Fibroblast of the aortic adventitia (primary cell): ENCODE results near the gene OR6C70. TPM values are rescaled to one million over a fixed set of nuclear protein-coding genes. Genes with fewer than 3 reads are reported as not detected.
"Not testable (repeated sequence)": the region's sequence is repeated elsewhere in the genome, so short reads cannot be mapped to it uniquely, and the experiment has no call there.

Experiments used
- DNase-seq: peaks from one replicate; pipeline ENCODE4 v3.0.0-alpha.2; 2010; ENCODE audit warnings: low read depth
- H3K4me3 ChIP-seq: 2 replicates; pipeline ENCODE4 v1.5.1; 2011; ENCODE audit warnings: low read depth, mild to moderate bottlenecking, control low read depth, low read length, moderate library complexity
- total RNA-seq: library from RNA; depleted of rRNA; stranded (reverse); fragments of >200 nt; gene quantifications from 2 replicates; pipeline ENCODE4 v1.2.3, GENCODE V29; 2012; ENCODE audit warnings: low replicate concordance
- TF ChIP-seq, protein P1 (sequence below): IDR thresholded peaks from 2 replicates; pipeline ENCODE4 v1.5.1; 2011; ENCODE audit warnings: mild to moderate bottlenecking, low read length, control low read depth, inconsistent platforms; ENCODE audit not compliant: insufficient read depth

The OR6C70 gene
- total RNA-seq, 1 donor: not detected

DNA sequence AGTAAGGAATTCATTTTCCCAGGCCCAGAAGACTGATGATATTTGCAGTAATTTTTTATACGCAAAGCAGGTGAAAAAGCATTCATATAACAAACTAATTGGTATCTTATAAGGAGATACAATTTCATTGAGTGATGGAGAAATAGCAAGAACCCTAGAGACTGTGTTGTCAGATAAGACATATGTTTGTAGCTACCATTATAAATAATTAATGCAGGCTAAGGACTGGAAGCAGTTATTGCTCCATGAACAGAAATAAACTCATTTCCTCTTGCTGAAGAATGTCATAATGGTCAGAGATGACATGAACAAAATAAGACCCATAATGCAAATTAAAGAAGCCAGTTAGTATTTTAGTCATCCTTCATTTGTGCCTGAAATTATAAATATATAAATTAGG is 24.6 kb downstream of the OR6C70 start:
- no peak overlapping the region for H3K4me3 ChIP-seq
- TF ChIP-seq, protein P1, sequence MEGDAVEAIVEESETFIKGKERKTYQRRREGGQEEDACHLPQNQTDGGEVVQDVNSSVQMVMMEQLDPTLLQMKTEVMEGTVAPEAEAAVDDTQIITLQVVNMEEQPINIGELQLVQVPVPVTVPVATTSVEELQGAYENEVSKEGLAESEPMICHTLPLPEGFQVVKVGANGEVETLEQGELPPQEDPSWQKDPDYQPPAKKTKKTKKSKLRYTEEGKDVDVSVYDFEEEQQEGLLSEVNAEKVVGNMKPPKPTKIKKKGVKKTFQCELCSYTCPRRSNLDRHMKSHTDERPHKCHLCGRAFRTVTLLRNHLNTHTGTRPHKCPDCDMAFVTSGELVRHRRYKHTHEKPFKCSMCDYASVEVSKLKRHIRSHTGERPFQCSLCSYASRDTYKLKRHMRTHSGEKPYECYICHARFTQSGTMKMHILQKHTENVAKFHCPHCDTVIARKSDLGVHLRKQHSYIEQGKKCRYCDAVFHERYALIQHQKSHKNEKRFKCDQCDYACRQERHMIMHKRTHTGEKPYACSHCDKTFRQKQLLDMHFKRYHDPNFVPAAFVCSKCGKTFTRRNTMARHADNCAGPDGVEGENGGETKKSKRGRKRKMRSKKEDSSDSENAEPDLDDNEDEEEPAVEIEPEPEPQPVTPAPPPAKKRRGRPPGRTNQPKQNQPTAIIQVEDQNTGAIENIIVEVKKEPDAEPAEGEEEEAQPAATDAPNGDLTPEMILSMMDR: no peak
- DNase-seq: no peak

DNA sequence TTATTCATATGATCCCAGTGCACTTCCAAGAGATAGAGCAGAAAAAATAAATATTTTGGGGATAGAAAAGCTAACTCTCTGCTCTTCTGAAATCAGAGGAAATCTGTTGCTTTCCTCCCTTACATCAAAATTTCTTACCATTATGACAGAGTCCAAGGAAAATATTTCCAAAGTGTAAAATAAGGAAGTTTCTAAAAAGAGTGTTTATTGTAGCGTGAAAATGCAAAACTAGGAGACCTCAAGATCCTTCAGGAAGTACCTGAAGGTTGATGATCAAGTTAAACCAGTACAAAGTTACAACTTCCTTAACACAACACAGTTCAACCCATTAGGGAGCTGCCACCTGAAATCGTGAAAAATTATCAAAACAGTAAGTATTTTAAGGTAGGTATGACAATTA is 26.2 kb downstream of the OR6C70 start, which contains the start of gene OR6C2:
TSS of gene OR6C2 (plus strand) at position 301 of the 400 bp plus-strand sequence. CDS start 8,138 bp downstream, outside the sequence.
- TF ChIP-seq, protein P1: no peak
- H3K4me3 ChIP-seq: no peak within 1 kb of the TSS
- DNase-seq: no peak

DNA sequence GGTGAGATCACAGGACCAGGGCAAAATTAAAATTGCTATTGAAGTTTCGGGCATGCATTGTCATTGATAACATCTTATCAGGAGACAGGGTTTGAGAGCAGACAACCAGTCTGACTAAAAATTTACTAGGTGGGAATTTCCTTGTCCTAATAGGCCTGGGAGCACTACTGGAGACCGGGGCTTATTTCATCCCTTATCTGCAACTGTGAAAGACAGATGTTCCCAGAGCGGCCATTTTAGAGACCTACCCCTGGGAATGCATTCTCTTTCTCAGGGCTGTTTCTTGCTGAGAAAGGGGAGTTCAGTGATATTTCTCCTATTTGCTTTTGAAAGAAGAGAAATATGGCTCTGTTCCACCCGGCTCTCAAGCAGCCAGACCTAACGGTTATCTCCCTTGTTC is 28.7 kb downstream of the OR6C70 start:
- not testable (repeated sequence) for DNase-seq, H3K4me3 ChIP-seq

DNA sequence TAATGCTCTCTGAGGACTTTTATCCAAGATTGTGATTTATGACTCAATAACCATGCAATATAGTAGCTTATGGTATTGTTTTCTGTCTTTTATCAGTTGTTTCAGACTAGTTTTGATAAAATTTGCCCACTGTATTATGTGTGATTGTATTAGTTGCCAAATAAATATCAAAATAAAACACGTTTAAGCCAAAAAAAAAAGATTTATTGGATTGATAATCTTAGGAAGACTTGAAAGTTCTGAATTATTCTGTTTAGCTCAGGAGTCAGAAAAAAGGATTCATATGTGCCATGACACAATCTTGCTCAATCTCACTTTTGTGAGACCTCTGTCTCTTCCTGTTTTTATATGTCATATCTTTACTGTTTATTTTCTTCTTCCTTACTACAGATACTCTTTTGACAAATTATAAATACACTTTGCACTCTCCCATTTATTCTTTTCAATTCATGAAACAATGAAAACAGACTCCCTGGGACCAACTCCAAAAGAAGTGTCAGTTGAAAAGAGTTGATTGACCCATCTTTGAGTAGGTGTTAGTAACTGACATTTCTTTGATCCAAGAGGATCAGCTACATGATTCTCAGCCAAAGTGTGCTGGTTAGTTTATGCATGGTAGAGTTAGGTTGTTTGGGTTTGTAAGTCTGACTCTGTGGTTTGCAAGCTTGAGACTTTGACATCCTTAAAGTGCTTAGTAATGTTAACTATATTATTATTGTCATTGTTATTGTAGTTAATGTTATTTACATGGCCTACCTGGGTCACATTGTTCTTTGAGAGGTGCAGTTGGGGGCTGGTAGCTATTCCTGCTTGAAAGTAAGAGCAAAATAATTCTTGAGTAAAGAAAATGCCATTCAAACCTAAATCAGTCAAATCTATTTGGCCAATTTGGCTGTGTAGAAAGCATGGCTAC is 41.4 kb downstream of the OR6C70 start:
- no peak for DNase-seq
- TF ChIP-seq, protein P1: no peak
- H3K4me3 ChIP-seq: no peak overlapping the region

DNA sequence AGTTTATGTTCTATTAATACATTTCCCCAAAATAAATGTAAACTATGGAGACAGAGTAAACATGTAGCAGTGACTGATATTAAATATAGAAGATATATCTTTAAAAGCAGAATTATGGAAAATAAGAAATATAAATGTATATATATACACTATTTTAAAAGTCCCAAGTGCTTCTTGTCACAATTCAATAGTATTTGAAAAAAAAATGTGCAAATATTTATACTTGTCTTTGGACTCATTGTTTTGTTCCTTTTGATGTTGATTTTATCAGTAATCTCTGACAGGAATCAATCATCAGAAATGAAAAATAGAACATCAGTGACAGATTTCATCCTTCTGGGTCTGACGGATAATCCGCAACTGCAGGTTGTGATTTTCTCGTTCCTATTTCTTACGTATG is 44.0 kb downstream of the OR6C70 start, which contains the start of gene OR6C76:
TSS of gene OR6C76 (plus strand) at position 301 of the 400 bp plus-strand sequence. CDS start at position 301, 0 bp downstream.
- DNase-seq: no peak
- TF ChIP-seq, protein P1: no peak
- no peak within 1 kb of the TSS for H3K4me3 ChIP-seq

DNA sequence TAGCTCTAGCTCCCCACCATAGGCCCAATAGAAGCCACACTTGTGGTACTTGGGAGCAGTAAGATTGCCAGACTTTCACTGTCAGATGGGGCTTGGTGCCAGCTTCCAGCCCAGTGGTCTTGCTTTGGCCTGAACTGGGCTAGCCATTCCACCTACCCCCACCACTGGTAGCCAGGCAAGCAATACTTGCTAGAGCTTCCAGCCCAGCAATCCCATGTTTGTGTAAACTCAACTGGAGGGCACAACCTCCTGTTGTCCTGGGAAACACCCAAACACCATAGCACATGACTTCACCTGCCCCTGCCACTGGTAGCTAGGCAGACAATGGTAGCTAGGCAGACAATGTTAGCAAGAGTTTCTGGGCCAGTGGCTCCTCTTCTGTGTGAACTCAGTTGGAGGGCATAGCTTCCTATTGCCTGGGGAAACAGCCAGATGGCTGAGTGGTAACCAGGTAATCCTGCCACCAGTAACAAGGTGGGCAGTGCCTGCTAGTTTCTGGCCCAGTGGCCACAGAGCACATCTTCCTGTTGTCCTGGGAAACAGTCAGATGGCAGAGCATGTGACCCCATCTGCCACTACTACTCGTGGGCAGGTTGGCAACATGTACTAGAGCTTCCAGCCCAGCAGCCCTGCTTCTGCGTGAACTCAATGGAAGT is 49.5 kb downstream of the OR6C70 start:
- DNase-seq: no peak
- TF ChIP-seq, protein P1: no peak
- no peak overlapping the region for H3K4me3 ChIP-seq

Other genes starting within 250 kb of the OR6C70 start
- gene OR10A7, start 249.1 kb downstream of the OR6C70 start, total RNA-seq: not detected in 2 replicates
- not detected in 2 replicates for gene OR6C74, start 225.5 kb downstream of the OR6C70 start, total RNA-seq
- gene OR6C6, start 173.6 kb downstream of the OR6C70 start, total RNA-seq: not detected in 2 replicates
- gene OR6C1, start 155.8 kb downstream of the OR6C70 start, total RNA-seq: not detected in 2 replicates
- not detected in 2 replicates for gene OR6C3, start 139.4 kb downstream of the OR6C70 start, total RNA-seq
- gene OR6C75, start 107.2 kb downstream of the OR6C70 start, total RNA-seq: not detected in 2 replicates
- not detected in 2 replicates for gene OR6C65, start 69.6 kb downstream of the OR6C70 start, total RNA-seq
- gene OR6C76, start 43.9 kb downstream of the OR6C70 start, total RNA-seq: not detected in 2 replicates
- gene OR6C2, start 26.1 kb downstream of the OR6C70 start, total RNA-seq: not detected in 2 replicates
- not detected in 2 replicates for gene OR6C68, start 22.2 kb upstream of the OR6C70 start, total RNA-seq
- gene OR6C4, start 79.5 kb upstream of the OR6C70 start, total RNA-seq: not detected in 2 replicates
- gene OR2AP1, start 102.3 kb upstream of the OR6C70 start, total RNA-seq: not detected in 2 replicates
- not detected in 2 replicates for gene OR10P1, start 166.8 kb upstream of the OR6C70 start, total RNA-seq
- 13.9 and 37.6 TPM in 2 replicates for gene ITGA7, start 237.8 kb upstream of the OR6C70 start, total RNA-seq
- gene BLOC1S1, start 245.9 kb upstream of the OR6C70 start, total RNA-seq: 64.1 and 70.2 TPM in 2 replicates